CD4-positive, CD25-positive, alpha-beta regulatory T cell (primary cell): Measurements from ENCODE around the gene RGS17. TPM values are rescaled to one million over a fixed set of nuclear protein-coding genes. Genes with fewer than 3 reads are reported as not detected.

Source experiments
- ATAC-seq, 2 donors: fragments of 150-1000 bp; cut with Tn5 transposase; one replicate each; pipeline ENCODE4 v1.10.0; 2021; ENCODE audit warnings: low read depth in 2 of 2, moderate number of reproducible peaks in 2 of 2, moderate library complexity in 1 of 2
- DNase-seq, 3 donors: peaks; one replicate each; pipeline versions ENCODE4 v3.0.0 to v3.0.0-alpha.2; 2012 to 2022; ENCODE audit warnings: mixed read lengths in 1 of 3
- H3K27ac ChIP-seq: one replicate; pipeline ENCODE4 v1.7.0; 2013; ENCODE audit warnings: mild to moderate bottlenecking, low read length; ENCODE audit not compliant: insufficient read depth, poor library complexity, severe bottlenecking
- H3K27me3 ChIP-seq: one replicate; pipeline ENCODE4 v1.7.0; 2013; ENCODE audit warnings: low read length; ENCODE audit not compliant: control insufficient read depth, insufficient read depth
- H3K36me3 ChIP-seq: one replicate; pipeline ENCODE4 v1.7.0; 2013; ENCODE audit warnings: mild to moderate bottlenecking, low read length, moderate library complexity; ENCODE audit not compliant: control insufficient read depth, insufficient read depth
- H3K4me1 ChIP-seq: 2 replicates; pipeline ENCODE4 v1.7.0; 2013; ENCODE audit warnings: mild to moderate bottlenecking, low read length; ENCODE audit not compliant: insufficient read depth, control insufficient read depth, poor library complexity, severe bottlenecking
- H3K4me3 ChIP-seq: one replicate; pipeline ENCODE4 v1.7.0; 2013; ENCODE audit warnings: low read depth, mild to moderate bottlenecking, low read length, moderate library complexity
- H3K9me3 ChIP-seq, 2 experiments: 1 replicate in 1 of 2; 2 replicates in 1 of 2; pipeline ENCODE4 v1.7.0; 2013; ENCODE audit warnings: low read length in 2 of 2, mild to moderate bottlenecking in 1 of 2, moderate library complexity in 1 of 2; ENCODE audit not compliant: control insufficient read depth in 2 of 2
- H3K27ac Mint-ChIP-seq, 3 donors: one replicate each; pipeline ENCODE4 v1.8.0; 2020 to 2022; ENCODE audit warnings: mild to moderate bottlenecking in 3 of 3, mixed read lengths in 3 of 3, moderate library complexity in 2 of 3
- H3K27me3 Mint-ChIP-seq: one replicate; pipeline ENCODE4 v1.8.0; 2022; ENCODE audit warnings: mild to moderate bottlenecking, mixed read lengths
- H3K36me3 Mint-ChIP-seq: one replicate; pipeline ENCODE4 v1.8.0; 2020; ENCODE audit warnings: mixed read lengths
- H3K4me1 Mint-ChIP-seq, 4 donors: one replicate each; pipeline ENCODE4 v1.8.0; 2020 to 2022; ENCODE audit warnings: mixed read lengths in 4 of 4, mild to moderate bottlenecking in 1 of 4
- H3K4me3 Mint-ChIP-seq, 4 donors: one replicate each; pipeline ENCODE4 v1.8.0; 2020 to 2022; ENCODE audit warnings: mild to moderate bottlenecking in 4 of 4, mixed read lengths in 4 of 4, moderate library complexity in 3 of 4
- H3K9me3 Mint-ChIP-seq, 7 donors: one replicate each; pipeline ENCODE4 v1.8.0; 2020 to 2022; ENCODE audit warnings: mixed read lengths in 7 of 7, mild to moderate bottlenecking in 3 of 7, moderate library complexity in 2 of 7
- polyA plus RNA-seq, 4 donors: library from polyadenylated mRNA; unstranded; fragments of 300-500 nt; fragmentation: Illumina TruSeq; gene quantifications; one replicate each; pipeline ENCODE4 v1.2.3, GENCODE V29; 2021
- total RNA-seq: library from RNA; stranded (reverse); gene quantifications from one replicate; pipeline ENCODE4 v1.2.3, GENCODE V29; 2022

The RGS17 gene
- total and polyA plus RNA-seq, 5 donors from 2014 or later = 0.03 TPM; not detected in 4

GRCh38 chr6:153044295-153044694 is 86.8 kb downstream of the RGS17 start:
- Mint-ChIP-seq H3K9me3 (peaks cover 0 to 9% (median 2%) of the 10 kb centered on the region in 7 donors), H3K27me3 (peaks cover 14% of the 10 kb centered on the region), H3K27ac (no peak overlapping the region), H3K4me1 (no peaks in the 10 kb centered on the region), H3K36me3 (no peaks in the 10 kb centered on the region), H3K4me3 (no peak overlapping the region)
- Histone ChIP-seq H3K36me3 (no peaks in the 10 kb centered on the region), H3K4me1 (no peaks in the 10 kb centered on the region), H3K27me3 (no peaks in the 10 kb centered on the region), H3K9me3 (no peaks in the 10 kb centered on the region), H3K27ac (no peak overlapping the region), H3K4me3 (no peak overlapping the region)
- DNase-seq (no peak), ATAC-seq (no peak)

- Mint-ChIP-seq H3K4me1 (no peaks in the 10 kb centered on the region), H3K9me3 (peaks cover 0 to 9% (median 2%) of the 10 kb centered on the region in 7 donors), H3K36me3 (no peaks in the 10 kb centered on the region), H3K4me3 (no peak overlapping the region), H3K27me3 (peaks cover 14% of the 10 kb centered on the region), H3K27ac (no peak overlapping the region)
- Histone ChIP-seq H3K9me3 (no peaks in the 10 kb centered on the region), H3K4me1 (no peaks in the 10 kb centered on the region), H3K4me3 (no peak overlapping the region), H3K27me3 (no peaks in the 10 kb centered on the region), H3K27ac (no peak overlapping the region), H3K36me3 (no peaks in the 10 kb centered on the region)
- DNase-seq = no peak
- no peak for ATAC-seq
Measured at GRCh38 chr6:153043719-153044118, 87.4 kb downstream of the RGS17 start.

- Histone ChIP-seq H3K27ac (no peak overlapping the region), H3K4me1 (no peaks in the 10 kb centered on the region), H3K36me3 (no peaks in the 10 kb centered on the region), H3K27me3 (no peaks in the 10 kb centered on the region), H3K4me3 (no peak overlapping the region), H3K9me3 (no peaks in the 10 kb centered on the region)
- DNase-seq (no peak), ATAC-seq (no peak)
- H3K36me3 Mint-ChIP-seq = no peaks in the 10 kb centered on the region
- peaks cover 7% of the 10 kb centered on the region for H3K27me3 Mint-ChIP-seq
- no peak overlapping the region for H3K4me3 Mint-ChIP-seq
- peaks cover 0 to 1% (median 0%) of the 10 kb centered on the region in 7 donors for H3K9me3 Mint-ChIP-seq
- no peak overlapping the region for H3K27ac Mint-ChIP-seq
- H3K4me1 Mint-ChIP-seq = no peaks in the 10 kb centered on the region
Measured at GRCh38 chr6:153038378-153039057, 92.6 kb downstream of the RGS17 start.

GRCh38 chr6:153034139-153034538 is 96.9 kb downstream of the RGS17 start:
- Mint-ChIP-seq H3K4me3 (no peak overlapping the region), H3K4me1 (no peaks in the 10 kb centered on the region), H3K9me3 (peaks cover 0 to 1% (median 0%) of the 10 kb centered on the region in 7 donors), H3K27me3 (peaks cover 9% of the 10 kb centered on the region), H3K36me3 (no peaks in the 10 kb centered on the region), H3K27ac (peak overlapping the region in 1 of 3 donors; percentile 50)
- DNase-seq (no peak), ATAC-seq (no peak)
- H3K4me3 ChIP-seq = no peak overlapping the region
- no peaks in the 10 kb centered on the region for H3K36me3 ChIP-seq
- no peaks in the 10 kb centered on the region for H3K9me3 ChIP-seq
- H3K4me1 ChIP-seq = no peaks in the 10 kb centered on the region
- no peak overlapping the region for H3K27ac ChIP-seq
- H3K27me3 ChIP-seq = peaks cover 3% of the 10 kb centered on the region

- DNase-seq (peak in 1 of 3 donors; percentile 24), ATAC-seq (no peak)
- Mint-ChIP-seq H3K36me3 (no peaks in the 10 kb centered on the region), H3K27ac (no peak overlapping the region), H3K27me3 (peaks cover 9% of the 10 kb centered on the region), H3K9me3 (peaks cover 0 to 1% (median 0%) of the 10 kb centered on the region in 7 donors), H3K4me3 (no peak overlapping the region), H3K4me1 (no peaks in the 10 kb centered on the region)
- Histone ChIP-seq H3K4me1 (no peaks in the 10 kb centered on the region), H3K9me3 (no peaks in the 10 kb centered on the region), H3K36me3 (no peaks in the 10 kb centered on the region), H3K4me3 (no peak overlapping the region), H3K27ac (no peak overlapping the region), H3K27me3 (peaks cover 5% of the 10 kb centered on the region)
Measured at GRCh38 chr6:153032255-153032882, 98.7 kb downstream of the RGS17 start.

GRCh38 chr6:153031335-153031955 is 99.6 kb downstream of the RGS17 start:
- ATAC-seq (no peak), DNase-seq (no peak)
- Mint-ChIP-seq H3K27me3 (peaks cover 9% of the 10 kb centered on the region), H3K4me1 (no peaks in the 10 kb centered on the region), H3K4me3 (no peak overlapping the region), H3K9me3 (peaks cover 0 to 1% (median 0%) of the 10 kb centered on the region in 7 donors), H3K36me3 (no peaks in the 10 kb centered on the region), H3K27ac (peak overlapping the region in 1 of 3 donors; percentile 2)
- H3K9me3 ChIP-seq = no peaks in the 10 kb centered on the region
- H3K36me3 ChIP-seq = no peaks in the 10 kb centered on the region
- no peak overlapping the region for H3K4me3 ChIP-seq
- H3K4me1 ChIP-seq = no peaks in the 10 kb centered on the region
- H3K27me3 ChIP-seq = peaks cover 6% of the 10 kb centered on the region
- H3K27ac ChIP-seq = no peak overlapping the region

GRCh38 chr6:153028963-153029362 is 102.1 kb downstream of the RGS17 start:
- H3K4me1 ChIP-seq = no peaks in the 10 kb centered on the region
- Mint-ChIP-seq H3K9me3 (no peaks in the 10 kb centered on the region), H3K27ac (no peak overlapping the region), H3K4me1 (peaks cover 0 to 4% (median 0%) of the 10 kb centered on the region in 4 donors), H3K27me3 (peaks cover 19% of the 10 kb centered on the region), H3K36me3 (no peaks in the 10 kb centered on the region), H3K4me3 (no peak overlapping the region)
- no peak overlapping the region for H3K4me3 ChIP-seq
- DNase-seq (no peak), ATAC-seq (no peak)
- no peak overlapping the region for H3K27ac ChIP-seq
- H3K9me3 ChIP-seq = no peaks in the 10 kb centered on the region
- no peaks in the 10 kb centered on the region for H3K36me3 ChIP-seq
- peaks cover 11% of the 10 kb centered on the region for H3K27me3 ChIP-seq
